ENCODE data around the gene SLC25A36. TPM values are rescaled to one million over a fixed set of nuclear protein-coding genes. Genes with fewer than 3 reads are reported as not detected.

The SLC25A36 gene
- 14.4 to 23.7 TPM (median 20.9 TPM) in 5 replicates for total RNA-seq (2022; extraction: Qiagen RNA extraction)

DNA sequence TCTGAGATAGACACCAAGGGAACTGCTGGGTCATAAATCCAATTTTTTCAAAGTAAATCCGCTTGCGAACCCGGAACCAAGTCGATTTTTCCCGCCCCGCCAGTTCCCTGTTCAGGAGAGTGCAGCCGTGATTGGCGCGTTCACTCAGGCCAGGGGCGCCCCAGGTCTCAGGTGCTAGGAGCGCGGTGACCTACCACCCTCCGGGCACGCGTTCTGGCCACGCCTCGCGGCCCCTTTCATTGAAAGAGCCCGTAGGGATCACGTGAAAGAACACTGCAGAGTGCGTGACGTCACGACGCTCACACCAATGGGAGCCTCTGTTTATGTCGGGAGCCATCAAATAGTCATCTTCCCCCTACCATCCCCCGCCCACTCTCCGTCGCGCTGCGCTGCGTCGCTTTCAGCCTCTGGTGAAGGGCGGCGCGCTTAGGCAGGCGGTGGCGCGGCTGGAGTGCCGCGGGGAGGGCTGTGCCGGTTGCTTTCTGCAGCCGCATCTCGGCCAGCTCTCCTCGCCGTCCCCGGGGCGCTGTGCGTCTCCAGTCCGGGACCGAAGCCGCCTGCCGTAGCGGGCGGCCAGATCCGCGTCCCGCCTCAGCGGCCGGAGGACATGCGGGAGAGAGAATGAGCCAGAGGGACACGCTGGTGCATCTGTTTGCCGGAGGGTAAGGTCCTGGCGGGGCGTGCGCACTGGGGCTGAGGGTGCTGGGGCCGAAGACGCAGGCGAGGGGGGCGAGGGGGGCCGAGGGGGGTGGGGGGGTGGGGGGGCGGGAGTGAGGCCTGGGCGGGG, at the start of gene SLC25A36:
Gene SLC25A36 (plus strand): TSS at position 403 of the 787 bp plus-strand sequence. CDS start 219 bp downstream, at position 622.

Other genes with a start within 250 kb of the SLC25A36 start
- 0.09 to 0.22 TPM (median 0.18 TPM) in 5 replicates for gene SPSB4, start 109.5 kb downstream of the SLC25A36 start, total RNA-seq (2022; extraction: Qiagen RNA extraction)

All from A549 treated with CORT108297 at 1 μM for 4 hours (cell line).